Calu3 (cell line): ENCODE data around the gene IFITM2. TPM values are rescaled to one million over a fixed set of nuclear protein-coding genes. Genes with fewer than 3 reads are reported as not detected.

ENCODE experiments used
- BruUV-seq: library from RNA; stranded (reverse); fragments of 400-500 nt; replicated peaks from 2 replicates; lab custom pipeline; 2021; lab: Mats Ljungman, UMichigan
- CTCF ChIA-PET: fragments of 300-600 bp; sonication (Branson Sonifier 250); formaldehyde crosslinking; loops from one replicate; lab custom pipeline; 2022; ENCODE audit warnings: antibody characterized with exemption; lab: Charles Lee
- DNase-seq: peaks from one replicate; pipeline ENCODE4 v3.0.0; 2022
- H3K27ac Mint-ChIP-seq: one replicate; pipeline ENCODE4 v1.8.0; 2022; ENCODE audit warnings: mixed read lengths; ENCODE audit not compliant: unreplicated experiment
- H3K27me3 Mint-ChIP-seq: one replicate; pipeline ENCODE4 v1.8.0; 2022; ENCODE audit warnings: mixed read lengths; ENCODE audit not compliant: unreplicated experiment
- H3K36me3 Mint-ChIP-seq: one replicate; pipeline ENCODE4 v1.8.0; 2022; ENCODE audit warnings: mild to moderate bottlenecking, moderate library complexity, mixed read lengths; ENCODE audit not compliant: insufficient read depth, unreplicated experiment
- H3K4me1 Mint-ChIP-seq: one replicate; pipeline ENCODE4 v1.8.0; 2022; ENCODE audit warnings: mild to moderate bottlenecking, low read depth, mixed read lengths; ENCODE audit not compliant: unreplicated experiment
- H3K4me3 Mint-ChIP-seq: one replicate; pipeline ENCODE4 v1.8.0; 2022; ENCODE audit warnings: mild to moderate bottlenecking, low read depth, moderate library complexity, mixed read lengths; ENCODE audit not compliant: unreplicated experiment
- H3K9me3 Mint-ChIP-seq: one replicate; pipeline ENCODE4 v1.8.0; 2022; ENCODE audit warnings: low read depth, mixed read lengths; ENCODE audit not compliant: unreplicated experiment
- CTCF ChIP-seq: fragments of 200-600 bp; IDR thresholded peaks from one replicate; pipeline ENCODE4 v1.8.0; 2022; ENCODE audit warnings: antibody characterized with exemption; ENCODE audit not compliant: unreplicated experiment
- intact Hi-C: fragments of 100-400 bp; cut with micrococcal nuclease; formaldehyde crosslinking; loops from one replicate; pipeline ENCODE4 v1.10.0; 2022; ENCODE audit not compliant: unreplicated experiment
- total RNA-seq: library from RNA; stranded (reverse); gene quantifications from 2 replicates; pipeline ENCODE4 v1.2.3, GENCODE V29; 2022

The IFITM2 gene
- total RNA-seq, 1 experiment from 2014 or later: 29.1 TPM

- no peak overlapping the region for H3K27ac Mint-ChIP-seq
- H3K36me3 Mint-ChIP-seq: peaks cover 6% of the 10 kb centered on the region
- BruUV-seq: no TSS peak
- no peaks in the 10 kb centered on the region for H3K9me3 Mint-ChIP-seq
- no peak for TF ChIP-seq CTCF
- peaks cover 30% of the 10 kb centered on the region for H3K4me1 Mint-ChIP-seq
- no peak for DNase-seq
- H3K4me3 Mint-ChIP-seq: no peak overlapping the region
- peaks cover 27% of the 10 kb centered on the region for H3K27me3 Mint-ChIP-seq
- intact Hi-C loops: loop anchor here (10.0 kb wide), 1 partner anchor 46 kb away; the partner anchor contains the start of gene IFITM2
- CTCF ChIA-PET: no interaction called here
Measured at GRCh38 chr11:350723-351255, 43.2 kb downstream of the IFITM2 start.

- TF ChIP-seq CTCF: no peak
- peaks cover 20% of the 10 kb centered on the region for H3K27me3 Mint-ChIP-seq
- intact Hi-C loops: loop anchor here (10.0 kb wide), 1 partner anchor 47 kb away; the partner anchor contains the start of gene IFITM2
- no peaks in the 10 kb centered on the region for H3K9me3 Mint-ChIP-seq
- BruUV-seq: no TSS peak
- CTCF ChIA-PET: no interaction called here
- H3K36me3 Mint-ChIP-seq: peaks cover 6% of the 10 kb centered on the region
- H3K4me3 Mint-ChIP-seq: no peak overlapping the region
- no peak overlapping the region for H3K27ac Mint-ChIP-seq
- DNase-seq: no peak
- peaks cover 30% of the 10 kb centered on the region for H3K4me1 Mint-ChIP-seq
Measured at GRCh38 chr11:351411-351810, 43.8 kb downstream of the IFITM2 start.

DNA sequence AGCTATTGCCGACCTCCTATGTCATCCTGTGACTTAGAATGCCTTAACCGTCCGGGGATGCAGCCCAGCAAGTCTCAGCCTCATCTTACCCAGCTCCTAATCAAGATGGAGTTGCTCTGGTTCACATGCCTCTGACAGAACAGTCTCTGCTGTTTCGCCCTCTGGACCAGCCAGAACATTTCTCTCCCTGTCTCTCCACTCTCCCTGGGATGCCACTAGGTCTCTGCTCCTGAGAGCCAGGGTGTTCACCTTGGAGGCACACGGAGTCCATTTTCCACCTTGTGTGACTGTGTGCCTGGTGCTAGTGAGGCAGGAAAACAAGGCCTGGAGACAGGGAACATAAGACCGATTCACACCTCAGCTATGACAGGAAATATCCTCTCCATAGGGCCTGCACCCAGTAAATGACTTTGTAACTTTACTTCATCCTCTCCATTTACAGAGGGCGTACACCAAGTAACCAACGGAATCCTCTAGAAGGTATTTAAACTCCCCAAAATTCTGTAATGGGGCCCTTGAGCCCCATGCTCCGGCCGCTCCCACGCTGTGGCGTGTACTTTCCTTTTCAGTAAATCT is 44.9 kb downstream of the IFITM2 start:
- CTCF ChIA-PET: no interaction called here
- no peak overlapping the region for H3K4me3 Mint-ChIP-seq
- intact Hi-C loops: loop anchor here (10.0 kb wide), 1 partner anchor 48 kb away; the partner anchor contains the start of gene IFITM2

DNA sequence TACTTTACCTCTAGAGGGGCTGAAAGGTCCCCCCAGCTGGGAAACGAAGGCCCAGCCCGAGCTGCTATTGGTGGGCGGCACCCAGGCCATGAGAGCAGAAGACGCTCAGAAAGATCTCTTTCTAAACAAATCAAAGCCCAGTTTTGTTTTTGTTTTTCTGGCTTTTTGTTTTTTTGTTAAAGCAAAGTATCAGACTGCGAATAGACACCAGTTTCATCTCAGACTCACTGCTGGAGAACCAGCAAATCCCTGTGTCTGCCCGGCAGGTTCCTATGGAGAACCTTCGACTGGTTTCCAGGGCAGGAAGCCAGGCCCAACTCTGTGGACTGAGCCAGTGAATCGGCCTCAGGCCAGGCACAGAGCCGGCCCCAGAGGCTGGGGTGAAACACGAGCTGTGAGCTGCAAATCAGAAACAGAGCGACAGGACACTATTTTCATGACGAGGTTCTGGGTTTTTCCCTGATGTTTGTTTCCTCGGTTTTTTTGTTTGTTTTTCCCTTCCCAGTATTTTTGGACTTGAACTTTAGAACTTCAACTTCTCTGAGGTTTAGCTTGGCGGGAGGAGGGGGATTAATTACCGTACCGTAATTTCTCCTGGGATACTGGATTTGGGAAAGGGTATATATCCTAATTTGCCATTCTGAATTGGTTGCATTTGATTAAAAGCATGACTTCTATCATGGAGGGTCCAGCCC is 45.7 kb downstream of the IFITM2 start:
- H3K27ac Mint-ChIP-seq: peak overlapping the region; percentile 4

More for the DNA sequence above, 44.9 kb downstream of the IFITM2 start:
- Mint-ChIP-seq H3K27ac (no peak overlapping the region), H3K27me3 (peaks cover 20% of the 10 kb centered on the region), H3K9me3 (no peaks in the 10 kb centered on the region), H3K4me1 (peaks cover 30% of the 10 kb centered on the region), H3K36me3 (peaks cover 6% of the 10 kb centered on the region)
- TF ChIP-seq CTCF: no peak
- BruUV-seq: no TSS peak
- DNase-seq: no peak

More for the DNA sequence above, 45.7 kb downstream of the IFITM2 start:
- intact Hi-C loops: loop anchor here (10.0 kb wide), 1 partner anchor 49 kb away; the partner anchor contains the start of gene IFITM2
- CTCF ChIA-PET: no interaction called here
- H3K36me3 Mint-ChIP-seq: peaks cover 6% of the 10 kb centered on the region
- H3K27me3 Mint-ChIP-seq: peaks cover 20% of the 10 kb centered on the region
- H3K9me3 Mint-ChIP-seq: no peaks in the 10 kb centered on the region
- H3K4me3 Mint-ChIP-seq: no peak overlapping the region
- TF ChIP-seq CTCF: no peak
- peaks cover 30% of the 10 kb centered on the region for H3K4me1 Mint-ChIP-seq
- DNase-seq: peak; percentile 25
- BruUV-seq: no TSS peak
